Smooth muscle cell (in vitro differentiated cells): ENCODE data around the gene ME1. TPM values are rescaled to one million over a fixed set of nuclear protein-coding genes. Genes with fewer than 3 reads are reported as not detected.

ENCODE experiments used
- DNase-seq: peaks from one replicate; lab custom pipeline; 2025; ENCODE audit not compliant: unreplicated experiment; lab: John Stamatoyannopoulos, UW
- H2AFZ ChIP-seq: fragments of 200-600 bp; sonication (generic); 2 replicates; pipeline ENCODE4 v1.6.0; 2016; ENCODE audit warnings: antibody characterized with exemption, low read depth, mild to moderate bottlenecking
- H3F3A ChIP-seq: fragments of 200-600 bp; sonication (generic); 2 replicates; pipeline ENCODE4 v1.6.0; 2017; ENCODE audit warnings: antibody characterized with exemption, low read depth
- H3K27ac ChIP-seq: fragments of 200-600 bp; sonication (generic); 2 replicates; pipeline ENCODE4 v1.5.1; 2016; ENCODE audit warnings: low read depth, mild to moderate bottlenecking
- H3K27me3 ChIP-seq: fragments of 200-600 bp; sonication (generic); 2 replicates; pipeline ENCODE4 v1.6.1; 2016; ENCODE audit warnings: low read depth, mild to moderate bottlenecking
- H3K36me3 ChIP-seq: fragments of 200-600 bp; sonication (generic); 2 replicates; pipeline ENCODE4 v1.5.1; 2016; ENCODE audit warnings: low read depth
- H3K4me1 ChIP-seq: fragments of 200-600 bp; sonication (generic); 2 replicates; pipeline ENCODE4 v1.5.1; 2016; ENCODE audit warnings: low read depth
- H3K4me2 ChIP-seq: fragments of 200-600 bp; sonication (generic); 2 replicates; pipeline ENCODE4 v1.6.0; 2016; ENCODE audit warnings: mild to moderate bottlenecking
- H3K4me3 ChIP-seq: fragments of 200-600 bp; sonication (generic); 2 replicates; pipeline ENCODE4 v1.5.1; 2016; ENCODE audit warnings: mild to moderate bottlenecking
- H3K79me2 ChIP-seq: fragments of 200-600 bp; sonication (generic); 2 replicates; pipeline ENCODE4 v1.6.0; 2016; ENCODE audit warnings: low read depth, mild to moderate bottlenecking
- H3K9ac ChIP-seq: fragments of 200-600 bp; sonication (generic); 2 replicates; pipeline ENCODE4 v1.6.0; 2016; ENCODE audit warnings: low read depth
- H3K9me3 ChIP-seq: fragments of 200-600 bp; sonication (generic); replicated peaks from 2 replicates; pipeline ENCODE4 v1.5.1; 2016; ENCODE audit warnings: low read depth
- H4K20me1 ChIP-seq: fragments of 200-600 bp; sonication (generic); 2 replicates; pipeline ENCODE4 v1.6.0; 2016; ENCODE audit warnings: low read depth
- CTCF ChIP-seq: fragments of 200-600 bp; sonication (generic); IDR thresholded peaks from 2 replicates; pipeline ENCODE4 v1.5.1; 2017; ENCODE audit warnings: borderline replicate concordance, mild to moderate bottlenecking, antibody characterized with exemption; ENCODE audit not compliant: insufficient read depth, poor library complexity, severe bottlenecking
- WGBS: methylation state at CpG from one replicate; pipeline ENCODE4 v1.1.7; 2016; ENCODE audit warnings: low lambda C conversion rate; 5-methylcytosine and 5-hydroxymethylcytosine counted together
- polyA plus RNA-seq: library from polyadenylated mRNA; unstranded; fragments of >200 nt; fragmentation: Nextera tagmentation; extraction: Ambion mirVana; gene quantifications from 2 replicates; pipeline ENCODE4 v1.2.1, GENCODE V29; 2016
- total RNA-seq: library from RNA; depleted of rRNA; stranded (reverse); fragments of >200 nt; gene quantifications from 2 replicates; pipeline ENCODE4 v1.2.3, GENCODE V29; 2014

The ME1 gene
- total and polyA plus RNA-seq, 2 experiments from 2014 or later: 32.0 to 32.4 TPM

GRCh38 chr6:83221276-83221675 is 209.6 kb downstream of the ME1 start:
- H3K9ac ChIP-seq: no peak overlapping the region
- H3K36me3 ChIP-seq: no peaks in the 10 kb centered on the region
- no peak for DNase-seq
- H3K79me2 ChIP-seq: no peaks in the 10 kb centered on the region
- H2AFZ ChIP-seq: no peak overlapping the region
- H4K20me1 ChIP-seq: no peaks in the 10 kb centered on the region
- no peaks in the 10 kb centered on the region for H3K27me3 ChIP-seq
- no peaks in the 10 kb centered on the region for H3K4me1 ChIP-seq
- 21% methylated on average over 1 of the region's 1 CpG for WGBS
- H3K4me2 ChIP-seq: no peak overlapping the region
- peak overlapping the region; percentile 27 for H3K27ac ChIP-seq
- H3F3A ChIP-seq: no peaks in the 10 kb centered on the region
- TF ChIP-seq CTCF: no peak
- H3K9me3 ChIP-seq: no peaks in the 10 kb centered on the region
- H3K4me3 ChIP-seq: no peak overlapping the region

GRCh38 chr6:83220121-83220520 is 210.7 kb downstream of the ME1 start:
- Histone ChIP-seq H4K20me1 (no peaks in the 10 kb centered on the region), H3K4me2 (no peak overlapping the region), H3K4me1 (no peaks in the 10 kb centered on the region), H3K9me3 (no peaks in the 10 kb centered on the region), H3K36me3 (no peaks in the 10 kb centered on the region), H3K9ac (no peak overlapping the region), H3K27ac (no peak overlapping the region), H3K4me3 (no peak overlapping the region), H3K79me2 (no peaks in the 10 kb centered on the region), H2AFZ (no peak overlapping the region), H3K27me3 (no peaks in the 10 kb centered on the region), H3F3A (no peaks in the 10 kb centered on the region)
- DNase-seq: no peak
- TF ChIP-seq CTCF: no peak

GRCh38 chr6:83218646-83219045 is 212.2 kb downstream of the ME1 start:
- Histone ChIP-seq H3K4me2 (no peak overlapping the region), H3K36me3 (no peaks in the 10 kb centered on the region), H3K27me3 (no peaks in the 10 kb centered on the region), H3K9ac (no peak overlapping the region), H3K79me2 (no peaks in the 10 kb centered on the region), H3K27ac (no peak overlapping the region), H3K4me1 (no peaks in the 10 kb centered on the region), H3K9me3 (no peaks in the 10 kb centered on the region), H2AFZ (no peak overlapping the region), H4K20me1 (no peaks in the 10 kb centered on the region), H3K4me3 (no peak overlapping the region), H3F3A (no peaks in the 10 kb centered on the region)
- no peak for TF ChIP-seq CTCF
- no peak for DNase-seq
- 86% methylated on average over 3 of the region's 3 CpGs for WGBS

GRCh38 chr6:83216806-83217205 is 214.0 kb downstream of the ME1 start:
- Histone ChIP-seq H3K4me3 (no peak overlapping the region), H3K9ac (no peak overlapping the region), H3K4me1 (no peaks in the 10 kb centered on the region), H3K9me3 (no peaks in the 10 kb centered on the region), H3K36me3 (peaks cover under 1% of the 10 kb centered on the region), H3F3A (no peaks in the 10 kb centered on the region), H4K20me1 (no peaks in the 10 kb centered on the region), H3K27ac (peak overlapping the region; percentile 67), H2AFZ (no peak overlapping the region), H3K79me2 (no peaks in the 10 kb centered on the region), H3K27me3 (no peaks in the 10 kb centered on the region), H3K4me2 (no peak overlapping the region)
- no peak for TF ChIP-seq CTCF
- no peak for DNase-seq
